Measurements from ENCODE around the gene ELP1.
"Not testable (repeated sequence)": the region's sequence is repeated elsewhere in the genome, so short reads cannot be mapped to it uniquely, and the experiment has no call there.

ELP1 gene

GRCh38 chr9:108842610-108843295 is 91.2 kb downstream of the ELP1 start:
- H4K20me1 ChIP-seq (ENCODE audit: insufficient read depth, low read length), result no peaks in the 10 kb centered on the region
- no peaks in the 10 kb centered on the region for H3K9me3 ChIP-seq (replicated peaks; ENCODE audit: insufficient read depth, low read length)
- H3K9ac ChIP-seq (ENCODE audit: low read length), result no peak overlapping the region
- H3K4me1 ChIP-seq (ENCODE audit: low read length), result no peaks in the 10 kb centered on the region
- no peaks in the 10 kb centered on the region for H3F3A ChIP-seq (ENCODE audit: insufficient read depth, low read length)
- H3K36me3 ChIP-seq (replicated peaks; ENCODE audit: insufficient read depth, low read length), result no peaks in the 10 kb centered on the region
- H3K9me2 ChIP-seq (replicated peaks; ENCODE audit: insufficient read depth, low read length), result no peaks in the 10 kb centered on the region
- no peaks in the 10 kb centered on the region for H3K27me3 ChIP-seq (replicated peaks; ENCODE audit: insufficient read depth, low read length)
- no peaks in the 10 kb centered on the region for H3K79me2 ChIP-seq (ENCODE audit: low read length)
- H3K27ac ChIP-seq (ENCODE audit: low read length), result no peak overlapping the region
- TF ChIP-seq EZH2phosphoT487 (IDR thresholded peaks at IDR 0.05; ENCODE audit: low read length) (no peak), EZH2 (optimal IDR thresholded peaks at IDR 0.05; ENCODE audit: low read depth, low read length) (no peak)
- TF ChIP-seq, protein P1, sequence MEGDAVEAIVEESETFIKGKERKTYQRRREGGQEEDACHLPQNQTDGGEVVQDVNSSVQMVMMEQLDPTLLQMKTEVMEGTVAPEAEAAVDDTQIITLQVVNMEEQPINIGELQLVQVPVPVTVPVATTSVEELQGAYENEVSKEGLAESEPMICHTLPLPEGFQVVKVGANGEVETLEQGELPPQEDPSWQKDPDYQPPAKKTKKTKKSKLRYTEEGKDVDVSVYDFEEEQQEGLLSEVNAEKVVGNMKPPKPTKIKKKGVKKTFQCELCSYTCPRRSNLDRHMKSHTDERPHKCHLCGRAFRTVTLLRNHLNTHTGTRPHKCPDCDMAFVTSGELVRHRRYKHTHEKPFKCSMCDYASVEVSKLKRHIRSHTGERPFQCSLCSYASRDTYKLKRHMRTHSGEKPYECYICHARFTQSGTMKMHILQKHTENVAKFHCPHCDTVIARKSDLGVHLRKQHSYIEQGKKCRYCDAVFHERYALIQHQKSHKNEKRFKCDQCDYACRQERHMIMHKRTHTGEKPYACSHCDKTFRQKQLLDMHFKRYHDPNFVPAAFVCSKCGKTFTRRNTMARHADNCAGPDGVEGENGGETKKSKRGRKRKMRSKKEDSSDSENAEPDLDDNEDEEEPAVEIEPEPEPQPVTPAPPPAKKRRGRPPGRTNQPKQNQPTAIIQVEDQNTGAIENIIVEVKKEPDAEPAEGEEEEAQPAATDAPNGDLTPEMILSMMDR (IDR thresholded peaks at IDR 0.05; ENCODE audit: low read length), result no peak
- H3K4me2 ChIP-seq (ENCODE audit: low read depth, low read length), result peak overlapping the region; percentile 23; the same call in 1 of the 2 replicates
- DNase-seq, result no peak
- H2AFZ ChIP-seq (ENCODE audit: low read length), result peak overlapping the region; percentile 30; the same call in 1 of the 2 replicates
- H3K4me3 ChIP-seq (ENCODE audit: low read length), result no peak overlapping the region

- not testable (repeated sequence) for H3K9me2 ChIP-seq (replicated peaks; ENCODE audit: insufficient read depth, low read length); H3K9ac ChIP-seq (ENCODE audit: low read length); H3K4me3 ChIP-seq (ENCODE audit: low read length); H3K4me1 ChIP-seq (ENCODE audit: low read length); H3K27ac ChIP-seq (ENCODE audit: low read length); H3K27me3 ChIP-seq (replicated peaks; ENCODE audit: insufficient read depth, low read length); DNase-seq; H2AFZ ChIP-seq (ENCODE audit: low read length); H4K20me1 ChIP-seq (ENCODE audit: insufficient read depth, low read length); H3K36me3 ChIP-seq (replicated peaks; ENCODE audit: insufficient read depth, low read length); H3K79me2 ChIP-seq (ENCODE audit: low read length); H3K9me3 ChIP-seq (replicated peaks; ENCODE audit: insufficient read depth, low read length); H3F3A ChIP-seq (ENCODE audit: insufficient read depth, low read length); H3K4me2 ChIP-seq (ENCODE audit: low read depth, low read length)
These were observed 94.4 kb downstream of the ELP1 start for GRCh38 chr9:108839561-108839960.

GRCh38 chr9:108838017-108838416 is 95.9 kb downstream of the ELP1 start:
- no peaks in the 10 kb centered on the region for H3K36me3 ChIP-seq (replicated peaks; ENCODE audit: insufficient read depth, low read length)
- no peak for TF ChIP-seq EZH2phosphoT487 (IDR thresholded peaks at IDR 0.05; ENCODE audit: low read length)
- no peak for TF ChIP-seq EZH2 (optimal IDR thresholded peaks at IDR 0.05; ENCODE audit: low read depth, low read length)
- TF ChIP-seq, protein P1 (IDR thresholded peaks at IDR 0.05; ENCODE audit: low read length), result no peak
- H2AFZ ChIP-seq (ENCODE audit: low read length), result no peak overlapping the region
- no peaks in the 10 kb centered on the region for H3K9me2 ChIP-seq (replicated peaks; ENCODE audit: insufficient read depth, low read length)
- no peak for DNase-seq
- H3K4me1 ChIP-seq (ENCODE audit: low read length), result peaks cover 6% of the 10 kb centered on the region
- H3K9me3 ChIP-seq (replicated peaks; ENCODE audit: insufficient read depth, low read length), result no peaks in the 10 kb centered on the region
- no peaks in the 10 kb centered on the region for H3K79me2 ChIP-seq (ENCODE audit: low read length)
- H3K9ac ChIP-seq (ENCODE audit: low read length), result no peak overlapping the region
- no peaks in the 10 kb centered on the region for H3F3A ChIP-seq (ENCODE audit: insufficient read depth, low read length)
- H3K27me3 ChIP-seq (replicated peaks; ENCODE audit: insufficient read depth, low read length), result no peaks in the 10 kb centered on the region
- no peak overlapping the region for H3K4me3 ChIP-seq (ENCODE audit: low read length)
- H3K27ac ChIP-seq (ENCODE audit: low read length), result no peak overlapping the region
- H4K20me1 ChIP-seq (ENCODE audit: insufficient read depth, low read length), result no peaks in the 10 kb centered on the region
- H3K4me2 ChIP-seq (ENCODE audit: low read depth, low read length), result no peak overlapping the region

- DNase-seq, result no peak
- no peaks in the 10 kb centered on the region for H3K79me2 ChIP-seq (ENCODE audit: low read length)
- H3K4me1 ChIP-seq (ENCODE audit: low read length), result peaks cover 6% of the 10 kb centered on the region
- no peaks in the 10 kb centered on the region for H3F3A ChIP-seq (ENCODE audit: insufficient read depth, low read length)
- H3K36me3 ChIP-seq (replicated peaks; ENCODE audit: insufficient read depth, low read length), result no peaks in the 10 kb centered on the region
- no peaks in the 10 kb centered on the region for H4K20me1 ChIP-seq (ENCODE audit: insufficient read depth, low read length)
- H2AFZ ChIP-seq (ENCODE audit: low read length), result no peak overlapping the region
- TF ChIP-seq, protein P1 (IDR thresholded peaks at IDR 0.05; ENCODE audit: low read length), result no peak
- no peak for TF ChIP-seq EZH2phosphoT487 (IDR thresholded peaks at IDR 0.05; ENCODE audit: low read length)
- TF ChIP-seq EZH2 (optimal IDR thresholded peaks at IDR 0.05; ENCODE audit: low read depth, low read length), result no peak
- no peaks in the 10 kb centered on the region for H3K9me2 ChIP-seq (replicated peaks; ENCODE audit: insufficient read depth, low read length)
- H3K27me3 ChIP-seq (replicated peaks; ENCODE audit: insufficient read depth, low read length), result no peaks in the 10 kb centered on the region
- H3K27ac ChIP-seq (ENCODE audit: low read length), result no peak overlapping the region
- H3K4me2 ChIP-seq (ENCODE audit: low read depth, low read length), result no peak overlapping the region
- no peak overlapping the region for H3K4me3 ChIP-seq (ENCODE audit: low read length)
- H3K9me3 ChIP-seq (replicated peaks; ENCODE audit: insufficient read depth, low read length), result no peaks in the 10 kb centered on the region
- H3K9ac ChIP-seq (ENCODE audit: low read length), result no peak overlapping the region
These were observed 96.4 kb downstream of the ELP1 start for GRCh38 chr9:108837530-108837929.
